GM12878 (cell line): ENCODE measurements around the gene RAD23B. TPM values are rescaled to one million over a fixed set of nuclear protein-coding genes. Genes with fewer than 3 reads are reported as not detected.
A peak's percentile ranks its signal among the peaks of the same experiment; 100 is the strongest.

ENCODE experiments used
- ATAC-seq: fragments of 200-7000 bp; cut with Tn5 transposase; 3 replicates; pipeline ENCODE4 v1.9.1; 2020; ENCODE audit warnings: mild to moderate bottlenecking, moderate library complexity
- BruUV-seq: library from RNA; stranded (reverse); fragments of 400-500 nt; replicated peaks from 2 replicates; lab custom pipeline; 2021; lab: Mats Ljungman, UMichigan
- CTCF ChIA-PET: fragments of 300-600 bp; sonication (Branson Sonifier 250); formaldehyde crosslinking; extraction: SDS; loops from one replicate; lab custom pipeline; 2021; ENCODE audit warnings: inconsistent platforms; lab: Yijun Ruan, JAX
- POLR2A ChIA-PET: fragments of 350-600 bp; formaldehyde crosslinking; extraction: SDS; loops from one replicate; lab custom pipeline; 2021; ENCODE audit warnings: inconsistent platforms; lab: Charles Lee
- RAD21 ChIA-PET: fragments of 300-600 bp; sonication (Branson Sonifier 250); formaldehyde crosslinking; loops from one replicate; lab custom pipeline; 2023; ENCODE audit warnings: antibody characterized with exemption; ENCODE audit not compliant: unreplicated experiment; lab: Charles Lee
- SMC1A ChIA-PET: fragments of 300-600 bp; sonication (Branson Sonifier 250); formaldehyde crosslinking; loops from one replicate; lab custom pipeline; 2023; ENCODE audit not compliant: unreplicated experiment, uncharacterized antibody; lab: Charles Lee
- DNase-seq: peaks from one replicate; pipeline ENCODE4 v3.0.0-alpha.2; 2011; ENCODE audit warnings: low read depth, low spot score
- FAIRE-seq: peaks from 3 replicates; lab custom pipeline; 2011; peaks lifted over from hg19 to GRCh38; lab: Jason Lieb, UNC
- H2AFZ ChIP-seq: 2 replicates; pipeline ENCODE4 v1.6.0; 2011; ENCODE audit warnings: low read depth, low read length, control low read depth; ENCODE audit not compliant: control insufficient read depth
- H3K27ac ChIP-seq: 2 replicates; pipeline ENCODE4 v1.5.1; 2011; ENCODE audit warnings: control low read depth; ENCODE audit not compliant: control insufficient read depth, insufficient read depth
- H3K27me3 ChIP-seq, 2 experiments: replicated peaks in 1 of 2; 2 replicates each; pipeline versions ENCODE4 v1.6.0 to v1.6.1; 2011; ENCODE audit warnings: low read length in 1 of 2; ENCODE audit not compliant: control insufficient read depth in 2 of 2, insufficient read depth in 2 of 2
- H3K36me3 ChIP-seq, 2 experiments: 2 replicates each; pipeline ENCODE4 v1.5.1; 2011; ENCODE audit warnings: low read length in 1 of 2; ENCODE audit not compliant: control insufficient read depth in 2 of 2, insufficient read depth in 2 of 2
- H3K4me1 ChIP-seq: 2 replicates; pipeline ENCODE4 v1.6.1; 2011; ENCODE audit warnings: mild to moderate bottlenecking, low read length, moderate library complexity, mixed read lengths; ENCODE audit not compliant: control insufficient read depth, insufficient read depth
- H3K4me2 ChIP-seq: 2 replicates; pipeline ENCODE4 v1.6.0; 2011; ENCODE audit warnings: control low read depth; ENCODE audit not compliant: control insufficient read depth, insufficient read depth
- H3K4me3 ChIP-seq: fragments of 200-600 bp; sonication (generic); 2 replicates; pipeline ENCODE4 v1.5.1; 2016
- H3K79me2 ChIP-seq: 2 replicates; pipeline ENCODE4 v1.6.0; 2011; ENCODE audit warnings: low read length; ENCODE audit not compliant: control insufficient read depth, insufficient read depth
- H3K9ac ChIP-seq: 2 replicates; pipeline ENCODE4 v1.8.0; 2011; ENCODE audit warnings: low read length, control low read depth, mixed read lengths; ENCODE audit not compliant: control insufficient read depth, insufficient read depth
- H3K9me3 ChIP-seq: replicated peaks from 3 replicates; pipeline ENCODE4 v1.5.1; 2011; ENCODE audit warnings: mild to moderate bottlenecking, low read length; ENCODE audit not compliant: control insufficient read depth, insufficient read depth
- H4K20me1 ChIP-seq: 2 replicates; pipeline ENCODE4 v1.6.0; 2011; ENCODE audit not compliant: control insufficient read depth, insufficient read depth
- BRCA1 ChIP-seq: IDR thresholded peaks from 2 replicates; pipeline ENCODE4 v1.6.1; 2011; ENCODE audit warnings: low read depth, low read length, improper control_type of control experiment
- CBFB ChIP-seq: IDR thresholded peaks from 2 replicates; pipeline ENCODE4 v1.6.1; 2016; ENCODE audit warnings: antibody characterized with exemption, low read depth
- CHD4 ChIP-seq: fragments of 200-600 bp; sonication (generic); IDR thresholded peaks from 2 replicates; pipeline ENCODE4 v1.6.1; 2016; ENCODE audit warnings: mild to moderate bottlenecking
- CREB1 ChIP-seq: IDR thresholded peaks from 2 replicates; pipeline ENCODE4 v1.6.1; 2012; ENCODE audit warnings: low read depth, mild to moderate bottlenecking, inconsistent platforms
- FOXM1 ChIP-seq: IDR thresholded peaks from 2 replicates; pipeline ENCODE4 v1.6.1; 2012; ENCODE audit warnings: low read depth, mild to moderate bottlenecking, inconsistent platforms, low read length, moderate library complexity
- GATAD2B ChIP-seq: fragments of 450-650 bp; conservative IDR thresholded peaks from 2 replicates; pipeline ENCODE4 v1.6.1; 2017; ENCODE audit warnings: low read depth, mild to moderate bottlenecking, moderate library complexity
- KAT2A ChIP-seq: conservative IDR thresholded peaks from 2 replicates; pipeline ENCODE4 v1.6.1; 2011; ENCODE audit warnings: low read depth, low read length; ENCODE audit not compliant: control insufficient read depth
- LARP7 ChIP-seq: fragments of 450-650 bp; IDR thresholded peaks from 2 replicates; pipeline ENCODE4 v1.6.1; 2017; ENCODE audit warnings: mild to moderate bottlenecking
- NBN ChIP-seq: fragments of 450-650 bp; IDR thresholded peaks from 2 replicates; pipeline ENCODE4 v1.6.1; 2016
- NRF1 ChIP-seq: conservative IDR thresholded peaks from 2 replicates; pipeline ENCODE4 v1.6.1; 2011; ENCODE audit warnings: mild to moderate bottlenecking, low read depth, low read length, improper control_type of control experiment
- PML ChIP-seq: IDR thresholded peaks from 2 replicates; pipeline ENCODE4 v1.6.1; 2012; ENCODE audit warnings: low read length, inconsistent platforms
- POLR2A ChIP-seq: IDR thresholded peaks from 2 replicates; pipeline ENCODE4 v1.6.1; 2011; ENCODE audit warnings: low read depth, mild to moderate bottlenecking, low read length
- SMC3 ChIP-seq: IDR thresholded peaks from 2 replicates; pipeline ENCODE4 v1.6.1; 2011; ENCODE audit warnings: low read length, improper control_type of control experiment, borderline replicate concordance
- TAF1 ChIP-seq: IDR thresholded peaks from 2 replicates; pipeline ENCODE4 v1.6.1; 2011; ENCODE audit warnings: mild to moderate bottlenecking, low read depth, low read length, borderline replicate concordance
- YY1 ChIP-seq: IDR thresholded peaks from 2 replicates; pipeline ENCODE4 v1.6.1; 2011; ENCODE audit warnings: low read depth, mild to moderate bottlenecking, low read length
- WGBS: methylation state at CpG from one replicate; pipeline ENCODE4 v1.1.6; 2016; ENCODE audit warnings: low lambda C conversion rate; ENCODE audit not compliant: insufficient replicate concordance, insufficient coverage; ENCODE audit errors: missing lambda C conversion rate; 5-methylcytosine and 5-hydroxymethylcytosine counted together
- in situ Hi-C: fragments of 300-500 bp; cut with MboI; formaldehyde crosslinking; loops from 9 replicates; pipeline ENCODE4 v1.14.3; 2018; ENCODE audit warnings: mixed read lengths
- intact Hi-C: fragments of 100-400 bp; cut with micrococcal nuclease; formaldehyde crosslinking; loops from one replicate; pipeline ENCODE4 v1.14.2; 2022; ENCODE audit not compliant: unreplicated experiment
- polyA plus RNA-seq, 11 experiments: library from polyadenylated mRNA; depleted of rRNA in 4 of 11; unstranded in 6 of 11; stranded (reverse) in 5 of 11; fragments of >200 nt; fragmentation: Nextera tagmentation in 4 of 11; fragmentation: Illumina TruSeq in 1 of 11; extraction: Ambion mirVana in 4 of 11; extraction: Trizol in 1 of 11; gene quantifications; 1 replicate in 1 of 11; 2 replicates in 10 of 11; pipeline versions ENCODE4 v1.2.1 to v1.2.3, GENCODE V29; 2011 to 2016; ENCODE audit warnings: inconsistent platforms in 2 of 11, missing spikeins in 2 of 11, low read depth in 1 of 11
- total RNA-seq, 4 experiments: library from RNA; depleted of rRNA in 3 of 4; stranded (reverse); fragments of >200 nt in 3 of 4; fragmentation: Illumina TruSeq in 1 of 4; extraction: Trizol in 1 of 4; gene quantifications; 2 replicates each; pipeline versions ENCODE4 v1.2.1 to v1.2.3, GENCODE V29; 2013 to 2021
- TF ChIP-seq, protein P1 (sequence below): fragments of 450-650 bp; IDR thresholded peaks from 2 replicates; pipeline ENCODE4 v1.6.1; 2016; ENCODE audit warnings: mild to moderate bottlenecking
- TF ChIP-seq, protein P2 (sequence below): IDR thresholded peaks from 2 replicates; pipeline ENCODE4 v1.6.1; 2011; ENCODE audit warnings: borderline replicate concordance, low read depth, mild to moderate bottlenecking, moderate library complexity, low read length; ENCODE audit not compliant: insufficient read depth, poor library complexity, severe bottlenecking
- TF ChIP-seq, protein P3 (sequence below): fragments of 150-350 bp; IDR thresholded peaks from 2 replicates; pipeline ENCODE4 v1.6.1; 2016; ENCODE audit warnings: low read depth, low read length

RAD23B gene
- total and polyA plus RNA-seq, 10 of the 15 experiments (the other 5 are each of a cell fraction or from before 2014, with no cell fraction given), result 10.3 to 256 (median 54.6) TPM

DNA sequence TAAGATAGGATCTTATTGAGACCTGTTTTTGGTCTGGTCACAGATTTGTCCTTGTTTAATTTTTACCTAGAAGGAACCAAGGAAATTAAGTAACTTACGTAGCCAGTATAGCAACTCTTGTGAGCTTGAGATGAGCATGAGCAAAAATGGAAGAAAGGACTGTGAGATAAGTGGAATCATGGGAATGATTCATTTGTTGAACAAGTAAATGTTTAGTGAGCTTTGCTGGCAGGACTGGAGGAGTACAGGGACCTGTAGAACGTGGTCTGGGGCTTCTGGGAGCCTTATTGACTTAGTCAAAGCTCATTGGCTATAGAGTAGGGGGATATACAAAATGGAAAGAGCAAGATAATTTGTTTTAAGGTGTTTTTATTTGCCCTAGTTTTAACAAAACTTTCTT lies 3.0 kb downstream of the RAD23B start:
- Histone ChIP-seq H3K4me1 (peaks cover 5% of the 10 kb centered on the region; the same call in 1 of the 2 replicates), H2AFZ (no peak overlapping the region), H3K9ac (peak overlapping the region; percentile 14; the same call in 1 of the 2 replicates), H3K4me3 (peak overlapping the region; percentile 82), H3K4me2 (peak overlapping the region; percentile 94), H3K27me3 (no peaks in the 10 kb centered on the region), H3K79me2 (peaks cover 79% of the 10 kb centered on the region), H3K36me3 (no peaks in the 10 kb centered on the region; a peak in 1 of 4 replicates), H3K9me3 (no peaks in the 10 kb centered on the region), H3K27ac (peak overlapping the region; percentile 38; the same call in 1 of the 2 replicates), H4K20me1 (no peaks in the 10 kb centered on the region; the same call in 1 of the 2 replicates)
- SMC1A ChIA-PET, result interaction anchor here (0.8 to 8.7 kb wide), 18 partner anchors 8 to 114 kb away, joined by 3 to 104 read pairs (median 5); no protein-coding TSS in a partner anchor
- 24% methylated on average over 2 of the region's 2 CpGs for WGBS
- no peak for TF ChIP-seq CREB1
- no peak for TF ChIP-seq CHD4
- TF ChIP-seq BRCA1, result no peak
- TF ChIP-seq FOXM1, result no peak
- TF ChIP-seq, protein P1, sequence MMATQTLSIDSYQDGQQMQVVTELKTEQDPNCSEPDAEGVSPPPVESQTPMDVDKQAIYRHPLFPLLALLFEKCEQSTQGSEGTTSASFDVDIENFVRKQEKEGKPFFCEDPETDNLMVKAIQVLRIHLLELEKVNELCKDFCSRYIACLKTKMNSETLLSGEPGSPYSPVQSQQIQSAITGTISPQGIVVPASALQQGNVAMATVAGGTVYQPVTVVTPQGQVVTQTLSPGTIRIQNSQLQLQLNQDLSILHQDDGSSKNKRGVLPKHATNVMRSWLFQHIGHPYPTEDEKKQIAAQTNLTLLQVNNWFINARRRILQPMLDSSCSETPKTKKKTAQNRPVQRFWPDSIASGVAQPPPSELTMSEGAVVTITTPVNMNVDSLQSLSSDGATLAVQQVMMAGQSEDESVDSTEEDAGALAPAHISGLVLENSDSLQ, result no peak
- TF ChIP-seq TAF1, result no peak
- TF ChIP-seq, protein P2, sequence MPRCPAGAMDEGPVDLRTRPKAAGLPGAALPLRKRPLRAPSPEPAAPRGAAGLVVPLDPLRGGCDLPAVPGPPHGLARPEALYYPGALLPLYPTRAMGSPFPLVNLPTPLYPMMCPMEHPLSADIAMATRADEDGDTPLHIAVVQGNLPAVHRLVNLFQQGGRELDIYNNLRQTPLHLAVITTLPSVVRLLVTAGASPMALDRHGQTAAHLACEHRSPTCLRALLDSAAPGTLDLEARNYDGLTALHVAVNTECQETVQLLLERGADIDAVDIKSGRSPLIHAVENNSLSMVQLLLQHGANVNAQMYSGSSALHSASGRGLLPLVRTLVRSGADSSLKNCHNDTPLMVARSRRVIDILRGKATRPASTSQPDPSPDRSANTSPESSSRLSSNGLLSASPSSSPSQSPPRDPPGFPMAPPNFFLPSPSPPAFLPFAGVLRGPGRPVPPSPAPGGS, result no peak
- no peak for TF ChIP-seq SMC3
- no peak for TF ChIP-seq NRF1
- no peak for TF ChIP-seq YY1
- no peak for TF ChIP-seq GATAD2B
- no peak for TF ChIP-seq PML
- TF ChIP-seq, protein P3, sequence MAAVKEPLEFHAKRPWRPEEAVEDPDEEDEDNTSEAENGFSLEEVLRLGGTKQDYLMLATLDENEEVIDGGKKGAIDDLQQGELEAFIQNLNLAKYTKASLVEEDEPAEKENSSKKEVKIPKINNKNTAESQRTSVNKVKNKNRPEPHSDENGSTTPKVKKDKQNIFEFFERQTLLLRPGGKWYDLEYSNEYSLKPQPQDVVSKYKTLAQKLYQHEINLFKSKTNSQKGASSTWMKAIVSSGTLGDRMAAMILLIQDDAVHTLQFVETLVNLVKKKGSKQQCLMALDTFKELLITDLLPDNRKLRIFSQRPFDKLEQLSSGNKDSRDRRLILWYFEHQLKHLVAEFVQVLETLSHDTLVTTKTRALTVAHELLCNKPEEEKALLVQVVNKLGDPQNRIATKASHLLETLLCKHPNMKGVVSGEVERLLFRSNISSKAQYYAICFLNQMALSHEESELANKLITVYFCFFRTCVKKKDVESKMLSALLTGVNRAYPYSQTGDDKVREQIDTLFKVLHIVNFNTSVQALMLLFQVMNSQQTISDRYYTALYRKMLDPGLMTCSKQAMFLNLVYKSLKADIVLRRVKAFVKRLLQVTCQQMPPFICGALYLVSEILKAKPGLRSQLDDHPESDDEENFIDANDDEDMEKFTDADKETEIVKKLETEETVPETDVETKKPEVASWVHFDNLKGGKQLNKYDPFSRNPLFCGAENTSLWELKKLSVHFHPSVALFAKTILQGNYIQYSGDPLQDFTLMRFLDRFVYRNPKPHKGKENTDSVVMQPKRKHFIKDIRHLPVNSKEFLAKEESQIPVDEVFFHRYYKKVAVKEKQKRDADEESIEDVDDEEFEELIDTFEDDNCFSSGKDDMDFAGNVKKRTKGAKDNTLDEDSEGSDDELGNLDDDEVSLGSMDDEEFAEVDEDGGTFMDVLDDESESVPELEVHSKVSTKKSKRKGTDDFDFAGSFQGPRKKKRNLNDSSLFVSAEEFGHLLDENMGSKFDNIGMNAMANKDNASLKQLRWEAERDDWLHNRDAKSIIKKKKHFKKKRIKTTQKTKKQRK, result no peak
- TF ChIP-seq LARP7, result no peak
- no peak for TF ChIP-seq POLR2A
- TF ChIP-seq NBN, result no peak
- no peak for TF ChIP-seq KAT2A
- TF ChIP-seq CBFB, result no peak
- BruUV-seq, result no TSS peak
- DNase-seq (no peak), ATAC-seq (no peak), FAIRE-seq (no peak)
- CTCF ChIA-PET, result interaction anchor here (1.1 to 4.0 kb wide), 7 partner anchors 10 to 127 kb away, joined by 3 to 25 read pairs (median 5); no protein-coding TSS in a partner anchor
- POLR2A ChIA-PET, result interaction anchor here (0.5 to 3.5 kb wide), 7 partner anchors 10 to 465 kb away, joined by 3 to 11 read pairs (median 4); no protein-coding TSS in a partner anchor
- intact Hi-C loops (loop anchor here (10.0 kb wide), 1 partner anchor 251 kb away; no protein-coding TSS in a partner anchor), in situ Hi-C loops (no loop called here)
- RAD21 ChIA-PET, result interaction anchor here (1.2 to 5.9 kb wide), 9 partner anchors 11 to 110 kb away, joined by 4 to 84 read pairs (median 4); no protein-coding TSS in a partner anchor
